Type B pancreatic cell (in vitro differentiated cells): Measurements from ENCODE around the gene LINGO1. TPM values are rescaled to one million over a fixed set of nuclear protein-coding genes. Genes with fewer than 3 reads are reported as not detected.

Experiments used
- DNase-seq: peaks from one replicate; pipeline ENCODE4 v3.0.0; 2021; ENCODE audit warnings: mixed read lengths; ENCODE audit not compliant: unreplicated experiment; ENCODE audit errors: extremely low spot score
- H3K27ac Mint-ChIP-seq: 2 replicates; pipeline ENCODE4 v1.8.0; 2021; ENCODE audit warnings: mild to moderate bottlenecking, mixed read lengths
- H3K27me3 Mint-ChIP-seq: 2 replicates; pipeline ENCODE4 v1.8.0; 2021; ENCODE audit warnings: mixed read lengths
- H3K36me3 Mint-ChIP-seq: 2 replicates; pipeline ENCODE4 v1.8.0; 2021; ENCODE audit warnings: mixed read lengths
- H3K4me1 Mint-ChIP-seq: one replicate; pipeline ENCODE4 v1.8.0; 2021; ENCODE audit warnings: mixed read lengths; ENCODE audit not compliant: unreplicated experiment
- H3K4me3 Mint-ChIP-seq: 2 replicates; pipeline ENCODE4 v1.8.0; 2021; ENCODE audit warnings: mild to moderate bottlenecking, mixed read lengths
- H3K9me3 Mint-ChIP-seq: 2 replicates; pipeline ENCODE4 v1.8.0; 2021; ENCODE audit warnings: mixed read lengths
- total RNA-seq: library from RNA; stranded (reverse); gene quantifications from 2 replicates; pipeline ENCODE4 v1.2.1, GENCODE V29; 2021; ENCODE audit warnings: low replicate concordance
- TF ChIP-seq, protein P1 (sequence below): fragments of 200-600 bp; sonication (generic); conservative IDR thresholded peaks from 2 replicates; pipeline ENCODE4 v1.5.0; 2021; ENCODE audit warnings: antibody characterized with exemption, mild to moderate bottlenecking

LINGO1 gene
- total RNA-seq, 1 donor from 2014 or later = 19.6 TPM

DNA sequence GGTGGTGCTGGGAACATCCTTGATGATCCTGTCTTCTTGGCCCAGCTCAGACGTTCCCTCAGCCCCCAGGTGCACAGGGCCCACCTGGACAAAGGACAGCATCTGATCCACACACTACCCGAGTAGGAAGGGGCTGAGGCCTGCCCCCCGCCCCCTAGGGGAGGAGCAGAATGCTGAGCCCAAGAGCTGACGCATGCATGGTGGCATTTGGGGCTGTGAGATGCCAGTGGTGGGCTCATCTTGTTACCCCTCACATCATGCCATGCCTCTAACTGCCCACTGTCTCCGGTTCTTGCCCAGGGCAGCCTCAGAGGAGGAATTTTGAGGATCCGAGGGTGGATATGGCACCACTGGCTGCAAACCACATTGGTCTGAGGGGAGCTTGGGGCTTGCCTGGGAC is 61.5 kb downstream of the LINGO1 start:
- TF ChIP-seq, protein P1, sequence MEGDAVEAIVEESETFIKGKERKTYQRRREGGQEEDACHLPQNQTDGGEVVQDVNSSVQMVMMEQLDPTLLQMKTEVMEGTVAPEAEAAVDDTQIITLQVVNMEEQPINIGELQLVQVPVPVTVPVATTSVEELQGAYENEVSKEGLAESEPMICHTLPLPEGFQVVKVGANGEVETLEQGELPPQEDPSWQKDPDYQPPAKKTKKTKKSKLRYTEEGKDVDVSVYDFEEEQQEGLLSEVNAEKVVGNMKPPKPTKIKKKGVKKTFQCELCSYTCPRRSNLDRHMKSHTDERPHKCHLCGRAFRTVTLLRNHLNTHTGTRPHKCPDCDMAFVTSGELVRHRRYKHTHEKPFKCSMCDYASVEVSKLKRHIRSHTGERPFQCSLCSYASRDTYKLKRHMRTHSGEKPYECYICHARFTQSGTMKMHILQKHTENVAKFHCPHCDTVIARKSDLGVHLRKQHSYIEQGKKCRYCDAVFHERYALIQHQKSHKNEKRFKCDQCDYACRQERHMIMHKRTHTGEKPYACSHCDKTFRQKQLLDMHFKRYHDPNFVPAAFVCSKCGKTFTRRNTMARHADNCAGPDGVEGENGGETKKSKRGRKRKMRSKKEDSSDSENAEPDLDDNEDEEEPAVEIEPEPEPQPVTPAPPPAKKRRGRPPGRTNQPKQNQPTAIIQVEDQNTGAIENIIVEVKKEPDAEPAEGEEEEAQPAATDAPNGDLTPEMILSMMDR = no peak

DNA sequence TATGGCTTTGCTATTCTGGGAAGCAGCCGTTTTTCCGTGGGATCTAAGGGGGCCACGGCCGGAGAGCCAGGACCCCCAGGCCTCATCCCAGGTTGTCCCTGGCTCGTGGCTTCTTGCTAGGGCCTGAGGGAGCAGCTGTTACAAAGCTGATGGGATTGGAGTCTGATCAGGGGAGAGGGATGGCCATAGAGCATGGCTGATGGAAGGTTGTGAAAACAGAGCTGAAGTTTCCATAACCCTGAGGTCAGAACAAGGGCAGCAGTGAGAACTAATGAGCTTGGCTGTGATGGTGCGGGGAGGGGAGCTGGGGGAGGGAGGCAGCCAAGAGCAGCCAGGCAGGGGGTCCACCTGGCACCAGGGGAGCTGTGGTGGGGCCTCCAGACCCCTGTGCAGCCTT is 63.0 kb downstream of the LINGO1 start:
- Mint-ChIP-seq H3K27me3 (peaks cover 11% of the 10 kb centered on the region), H3K4me3 (peak overlapping the region; percentile 55), H3K4me1 (peaks cover 43% of the 10 kb centered on the region), H3K36me3 (no peaks in the 10 kb centered on the region), H3K9me3 (no peaks in the 10 kb centered on the region), H3K27ac (peak overlapping the region; percentile 74)
- DNase-seq = no peak
- TF ChIP-seq, protein P1 = no peak

More for the DNA sequence above, 61.5 kb downstream of the LINGO1 start:
- Mint-ChIP-seq H3K4me3 (no peak overlapping the region), H3K36me3 (no peaks in the 10 kb centered on the region), H3K4me1 (peaks cover 32% of the 10 kb centered on the region), H3K9me3 (no peaks in the 10 kb centered on the region), H3K27me3 (peaks cover 3% of the 10 kb centered on the region), H3K27ac (peak overlapping the region; percentile 39)
- DNase-seq = no peak

DNA sequence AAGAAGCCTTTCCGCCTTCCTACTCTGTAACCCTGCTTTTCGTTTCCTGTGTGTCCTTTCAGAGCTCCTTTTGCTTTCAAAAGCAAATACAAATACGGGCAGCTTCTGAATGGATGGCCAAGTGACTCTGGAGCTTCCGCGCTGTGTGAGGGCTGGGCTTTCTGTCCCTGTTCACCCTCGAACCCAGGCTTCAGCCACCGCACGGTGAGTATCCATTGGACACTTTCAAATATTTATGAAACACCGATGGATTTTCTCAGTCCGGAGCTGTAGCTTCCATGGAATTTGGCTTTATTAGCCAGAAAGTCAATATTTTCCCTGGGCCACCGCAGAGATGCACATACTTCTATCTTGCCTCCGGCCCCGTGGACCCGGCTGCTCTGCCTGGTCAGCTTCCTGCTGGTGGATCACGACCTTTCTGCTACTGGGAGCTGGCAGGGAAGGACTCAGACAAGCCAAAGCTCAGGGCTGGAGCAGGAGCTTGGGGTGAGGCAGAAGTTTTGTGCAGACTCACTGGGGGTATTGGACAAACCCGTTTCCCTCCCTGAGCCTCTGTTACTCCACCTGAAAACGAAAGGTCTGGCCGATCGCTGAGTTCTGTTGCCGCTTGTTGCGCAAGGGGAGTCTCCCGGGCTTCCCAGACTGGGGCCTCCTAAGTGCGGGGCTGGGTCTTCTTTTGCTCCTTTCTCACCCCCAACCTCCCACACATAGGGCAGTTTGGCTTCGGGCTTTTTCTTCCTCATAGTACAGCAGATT is 63.6 kb downstream of the LINGO1 start:
- no peak for DNase-seq
- Mint-ChIP-seq H3K4me3 (peak overlapping the region; percentile 55), H3K4me1 (peaks cover 49% of the 10 kb centered on the region), H3K27ac (peak overlapping the region; percentile 74), H3K36me3 (no peaks in the 10 kb centered on the region), H3K27me3 (peaks cover 12% of the 10 kb centered on the region), H3K9me3 (no peaks in the 10 kb centered on the region)
- TF ChIP-seq, protein P1 = no peak

- DNase-seq = no peak
- H3K4me1 Mint-ChIP-seq = peaks cover 54% of the 10 kb centered on the region
- no peak overlapping the region for H3K27ac Mint-ChIP-seq
Observed at GRCh38 chr15:77568014-77568972, 64.4 kb downstream of the LINGO1 start.

GRCh38 chr15:77567202-77567601 is 65.5 kb downstream of the LINGO1 start:
- Mint-ChIP-seq H3K4me3 (no peak overlapping the region), H3K4me1 (peaks cover 54% of the 10 kb centered on the region), H3K27ac (no peak overlapping the region), H3K27me3 (peaks cover 12% of the 10 kb centered on the region), H3K9me3 (no peaks in the 10 kb centered on the region), H3K36me3 (no peaks in the 10 kb centered on the region)
- no peak for DNase-seq
- TF ChIP-seq, protein P1 = no peak

More at GRCh38 chr15:77568014-77568972, 64.4 kb downstream of the LINGO1 start:
- Mint-ChIP-seq H3K36me3 (no peaks in the 10 kb centered on the region), H3K9me3 (no peaks in the 10 kb centered on the region), H3K4me3 (no peak overlapping the region), H3K27me3 (peaks cover 12% of the 10 kb centered on the region)
- TF ChIP-seq, protein P1 = no peak
